Calu3 (cell line): ENCODE results near the gene ZDHHC22. TPM values are rescaled to one million over a fixed set of nuclear protein-coding genes. Genes with fewer than 3 reads are reported as not detected.

ENCODE experiments used
- BruUV-seq: library from RNA; stranded (reverse); fragments of 400-500 nt; replicated peaks from 2 replicates; lab custom pipeline; 2021; lab: Mats Ljungman, UMichigan
- CTCF ChIA-PET: fragments of 300-600 bp; sonication (Branson Sonifier 250); formaldehyde crosslinking; loops from one replicate; lab custom pipeline; 2022; ENCODE audit warnings: antibody characterized with exemption; lab: Charles Lee
- DNase-seq: peaks from one replicate; pipeline ENCODE4 v3.0.0; 2022
- H3K27ac Mint-ChIP-seq: one replicate; pipeline ENCODE4 v1.8.0; 2022; ENCODE audit warnings: mixed read lengths; ENCODE audit not compliant: unreplicated experiment
- H3K27me3 Mint-ChIP-seq: one replicate; pipeline ENCODE4 v1.8.0; 2022; ENCODE audit warnings: mixed read lengths; ENCODE audit not compliant: unreplicated experiment
- H3K36me3 Mint-ChIP-seq: one replicate; pipeline ENCODE4 v1.8.0; 2022; ENCODE audit warnings: mild to moderate bottlenecking, moderate library complexity, mixed read lengths; ENCODE audit not compliant: insufficient read depth, unreplicated experiment
- H3K4me1 Mint-ChIP-seq: one replicate; pipeline ENCODE4 v1.8.0; 2022; ENCODE audit warnings: mild to moderate bottlenecking, low read depth, mixed read lengths; ENCODE audit not compliant: unreplicated experiment
- H3K4me3 Mint-ChIP-seq: one replicate; pipeline ENCODE4 v1.8.0; 2022; ENCODE audit warnings: mild to moderate bottlenecking, low read depth, moderate library complexity, mixed read lengths; ENCODE audit not compliant: unreplicated experiment
- H3K9me3 Mint-ChIP-seq: one replicate; pipeline ENCODE4 v1.8.0; 2022; ENCODE audit warnings: low read depth, mixed read lengths; ENCODE audit not compliant: unreplicated experiment
- intact Hi-C: fragments of 100-400 bp; cut with micrococcal nuclease; formaldehyde crosslinking; loops from one replicate; pipeline ENCODE4 v1.10.0; 2022; ENCODE audit not compliant: unreplicated experiment
- total RNA-seq: library from RNA; stranded (reverse); gene quantifications from 2 replicates; pipeline ENCODE4 v1.2.3, GENCODE V29; 2022
- TF ChIP-seq, protein P1 (sequence below): fragments of 200-600 bp; IDR thresholded peaks from one replicate; pipeline ENCODE4 v1.8.0; 2022; ENCODE audit warnings: antibody characterized with exemption; ENCODE audit not compliant: unreplicated experiment

Gene ZDHHC22
- total RNA-seq, 1 experiment from 2014 or later = not detected

DNA sequence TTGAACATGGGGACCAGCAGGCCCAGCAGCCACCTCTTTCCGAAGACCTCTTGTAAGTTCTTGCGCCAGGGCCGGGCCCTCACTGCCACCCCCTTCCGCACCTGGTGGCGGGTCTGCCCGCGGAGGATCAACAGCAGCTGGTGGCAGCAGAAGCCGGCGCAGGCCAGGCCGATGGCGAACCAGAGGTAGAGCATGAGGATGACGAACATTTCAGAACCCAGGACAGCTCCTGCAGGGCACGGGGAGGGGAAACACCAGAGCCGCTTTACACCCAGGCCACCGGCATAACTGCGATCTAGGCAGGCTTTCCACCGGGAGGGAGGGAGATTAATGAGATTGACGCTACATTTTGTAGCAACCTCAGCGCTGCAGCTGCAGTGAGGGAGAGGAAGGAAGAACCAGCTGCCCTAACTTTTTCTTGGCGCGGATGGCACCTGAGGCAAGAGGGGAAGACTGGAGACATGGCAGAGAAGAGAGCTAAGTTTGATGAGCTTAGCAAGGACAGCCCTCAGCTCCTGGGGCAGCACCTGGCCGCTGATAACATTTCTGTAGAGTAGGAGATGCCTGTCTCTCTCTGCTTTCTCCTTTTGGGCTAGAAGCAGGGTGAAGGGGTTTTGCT, 7.8 kb downstream of the ZDHHC22 start:
- TF ChIP-seq, protein P1, sequence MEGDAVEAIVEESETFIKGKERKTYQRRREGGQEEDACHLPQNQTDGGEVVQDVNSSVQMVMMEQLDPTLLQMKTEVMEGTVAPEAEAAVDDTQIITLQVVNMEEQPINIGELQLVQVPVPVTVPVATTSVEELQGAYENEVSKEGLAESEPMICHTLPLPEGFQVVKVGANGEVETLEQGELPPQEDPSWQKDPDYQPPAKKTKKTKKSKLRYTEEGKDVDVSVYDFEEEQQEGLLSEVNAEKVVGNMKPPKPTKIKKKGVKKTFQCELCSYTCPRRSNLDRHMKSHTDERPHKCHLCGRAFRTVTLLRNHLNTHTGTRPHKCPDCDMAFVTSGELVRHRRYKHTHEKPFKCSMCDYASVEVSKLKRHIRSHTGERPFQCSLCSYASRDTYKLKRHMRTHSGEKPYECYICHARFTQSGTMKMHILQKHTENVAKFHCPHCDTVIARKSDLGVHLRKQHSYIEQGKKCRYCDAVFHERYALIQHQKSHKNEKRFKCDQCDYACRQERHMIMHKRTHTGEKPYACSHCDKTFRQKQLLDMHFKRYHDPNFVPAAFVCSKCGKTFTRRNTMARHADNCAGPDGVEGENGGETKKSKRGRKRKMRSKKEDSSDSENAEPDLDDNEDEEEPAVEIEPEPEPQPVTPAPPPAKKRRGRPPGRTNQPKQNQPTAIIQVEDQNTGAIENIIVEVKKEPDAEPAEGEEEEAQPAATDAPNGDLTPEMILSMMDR = no peak
- H3K4me1 Mint-ChIP-seq = peaks cover 8% of the 10 kb centered on the region
- intact Hi-C loops = no loop called here

DNA sequence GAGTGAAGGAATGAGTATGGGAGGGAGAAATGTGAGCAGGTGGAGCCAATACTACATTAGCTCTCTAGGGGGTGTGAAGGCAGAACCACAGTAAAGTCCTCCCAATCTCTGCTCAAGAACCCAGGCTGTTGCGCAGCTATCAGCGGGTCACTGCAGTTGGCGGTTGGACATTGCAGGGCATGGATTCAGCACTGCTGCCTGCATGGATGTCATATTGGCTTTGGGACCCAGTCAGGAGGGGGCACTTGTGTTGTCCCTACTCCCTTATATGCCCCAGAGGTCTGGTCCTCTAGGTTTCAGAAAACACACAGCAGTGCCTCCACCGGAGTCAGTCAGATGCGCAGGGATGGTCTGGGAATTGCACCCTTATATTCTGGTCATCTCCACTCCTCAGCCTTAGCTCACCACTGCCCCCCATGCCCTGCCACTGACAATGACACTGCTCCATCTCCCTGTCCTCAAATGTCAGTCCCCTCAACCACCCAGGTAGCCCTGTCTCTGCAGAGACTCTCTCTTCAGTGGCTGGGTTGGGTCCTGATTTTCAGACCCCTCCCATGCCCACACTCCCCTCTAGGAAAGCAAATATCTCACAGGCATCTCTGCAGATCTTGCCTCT, 9.6 kb downstream of the ZDHHC22 start:
- intact Hi-C loops = no loop called here
- BruUV-seq = no TSS peak
- H3K27ac Mint-ChIP-seq = no peak overlapping the region
- TF ChIP-seq, protein P1 = no peak
- H3K36me3 Mint-ChIP-seq = no peaks in the 10 kb centered on the region
- H3K9me3 Mint-ChIP-seq = no peaks in the 10 kb centered on the region
- DNase-seq = no peak
- peaks cover 100% of the 10 kb centered on the region for H3K27me3 Mint-ChIP-seq
- H3K4me3 Mint-ChIP-seq = no peak overlapping the region
- H3K4me1 Mint-ChIP-seq = peaks cover 8% of the 10 kb centered on the region
- CTCF ChIA-PET = no interaction called here

More for the DNA sequence above, 7.8 kb downstream of the ZDHHC22 start:
- Mint-ChIP-seq H3K27ac (no peak overlapping the region), H3K9me3 (no peaks in the 10 kb centered on the region), H3K4me3 (no peak overlapping the region), H3K36me3 (no peaks in the 10 kb centered on the region), H3K27me3 (peaks cover 100% of the 10 kb centered on the region)
- CTCF ChIA-PET = interaction anchor here (0.5 to 1.8 kb wide), 3 partner anchors 10 to 35 kb away, joined by 3 to 9 read pairs (median 3); no protein-coding TSS in a partner anchor
- DNase-seq = peak; percentile 69
- BruUV-seq = no TSS peak

DNA sequence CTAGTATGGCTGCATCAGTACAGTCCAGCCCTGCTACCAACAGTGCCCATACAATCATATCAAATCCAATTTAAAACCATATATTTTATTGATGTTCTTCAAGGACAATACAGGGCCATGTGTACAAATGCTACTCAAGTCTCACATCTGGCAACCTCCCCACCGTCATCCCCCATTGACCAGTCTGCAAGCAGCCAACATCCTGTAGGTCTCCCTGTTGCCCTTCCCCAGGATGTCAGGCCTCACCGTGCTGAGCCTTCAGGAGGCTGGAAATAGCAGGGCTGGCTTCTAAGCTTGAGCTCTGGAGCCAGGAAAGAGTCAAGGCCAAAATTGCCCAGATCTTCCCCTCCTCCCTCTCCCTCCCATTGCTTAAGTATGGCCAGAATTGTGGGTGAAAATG, 10.4 kb downstream of the ZDHHC22 start:
- Mint-ChIP-seq H3K4me1 (peaks cover 8% of the 10 kb centered on the region), H3K9me3 (no peaks in the 10 kb centered on the region), H3K36me3 (no peaks in the 10 kb centered on the region), H3K27ac (no peak overlapping the region), H3K4me3 (no peak overlapping the region), H3K27me3 (peaks cover 100% of the 10 kb centered on the region)
- TF ChIP-seq, protein P1 = no peak
- intact Hi-C loops = no loop called here
- DNase-seq = no peak
- CTCF ChIA-PET = no interaction called here
- no TSS peak for BruUV-seq

DNA sequence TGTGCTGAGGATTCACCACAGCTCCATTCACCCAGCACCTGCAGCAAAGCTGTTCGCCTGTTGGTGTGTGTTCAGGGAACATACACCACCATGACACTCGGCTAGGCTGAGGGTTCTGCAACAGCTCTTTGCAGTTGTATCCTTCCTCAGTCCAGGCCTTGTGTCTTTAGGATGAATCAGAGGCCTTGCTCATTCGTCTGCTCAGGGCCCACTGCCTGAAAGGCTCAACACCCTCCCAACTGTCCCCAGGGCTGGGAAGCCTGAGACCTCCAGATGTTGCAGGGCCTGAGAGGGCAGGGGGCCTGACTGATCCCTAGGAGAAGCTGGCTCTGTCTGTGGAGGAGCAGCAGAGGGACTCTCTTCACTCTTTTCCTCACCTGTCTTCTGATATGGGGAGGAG, 11.2 kb downstream of the ZDHHC22 start:
- CTCF ChIA-PET = no interaction called here
- Mint-ChIP-seq H3K4me1 (peaks cover 8% of the 10 kb centered on the region), H3K27me3 (peaks cover 100% of the 10 kb centered on the region), H3K27ac (no peak overlapping the region), H3K4me3 (no peak overlapping the region), H3K36me3 (peaks cover 3% of the 10 kb centered on the region), H3K9me3 (no peaks in the 10 kb centered on the region)
- TF ChIP-seq, protein P1 = no peak
- no TSS peak for BruUV-seq
- no peak for DNase-seq
- intact Hi-C loops = no loop called here
